Measurements from ENCODE around the gene GDPGP1. TPM values are rescaled to one million over a fixed set of nuclear protein-coding genes. Genes with fewer than 3 reads are reported as not detected.
"Not testable (repeated sequence)": the region's sequence is repeated elsewhere in the genome, so short reads cannot be mapped to it uniquely, and the experiment has no call there.

Gene GDPGP1
- total RNA-seq, 2 donors from 2014 or later: 4.8 to 5.4 TPM

- H3K27ac Mint-ChIP-seq: no peak within 1 kb of the TSS
- Histone ChIP-seq H3K4me1 (ENCODE audit: control insufficient read depth, insufficient read depth, low read length) (no peaks in the 10 kb centered on the region), H3K9ac (ENCODE audit: extremely low read depth, low read length, poor library complexity, severe bottlenecking) (peak within 1 kb of the TSS; percentile 47), H3K27ac (ENCODE audit: low read depth, low read length) (no peak within 1 kb of the TSS), H3K4me3 (ENCODE audit: low read length) (peak within 1 kb of the TSS; percentile 82), H3K9me3 (ENCODE audit: control insufficient read depth, low read length) (no peaks in the 10 kb centered on the region), H3K36me3 (ENCODE audit: control insufficient read depth, insufficient read depth, low read length) (no peaks in the 10 kb centered on the region), H3K27me3 (ENCODE audit: control insufficient read depth, insufficient read depth, low read length, poor library complexity, severe bottlenecking) (peaks cover 9% of the 10 kb centered on the region)
- no peaks in the 10 kb centered on the region for H3K36me3 Mint-ChIP-seq (ENCODE audit: low read depth)
- no peak for TF ChIP-seq CTCF (conservative IDR thresholded peaks at IDR 0.05)
- H3K27me3 Mint-ChIP-seq (ENCODE audit: insufficient read depth): peaks cover 19% of the 10 kb centered on the region
- H3K4me1 Mint-ChIP-seq: no peaks in the 10 kb centered on the region
- peak; percentile 99 for DNase-seq
- peak within 1 kb of the TSS; percentile 63 for H3K4me3 Mint-ChIP-seq
- WGBS, 2 experiments (ENCODE audit: insufficient coverage in 1 of 2, insufficient read length in 1 of 2): 2 to 4% methylated on average over 19 to 44 of the region's 44 CpGs
- H3K9me3 Mint-ChIP-seq: no peaks in the 10 kb centered on the region
Observed at GRCh38 chr15:90249203-90249863, 15.3 kb downstream of the GDPGP1 start, which contains the start of gene TTLL13. TSS of gene TTLL13 (plus strand) at chr15:90249556. CDS start at chr15:90250631, 1,075 bp downstream.

- no peak overlapping the region for H3K4me3 Mint-ChIP-seq
- H3K4me1 ChIP-seq (ENCODE audit: control insufficient read depth, insufficient read depth, low read length): no peaks in the 10 kb centered on the region
- H3K27me3 ChIP-seq (ENCODE audit: control insufficient read depth, insufficient read depth, low read length, poor library complexity, severe bottlenecking): no peaks in the 10 kb centered on the region
- 92 to 96% methylated on average over 4 to 7 of the region's 7 CpGs for whole genome bisulfite sequencing, 2 experiments (ENCODE audit: insufficient coverage in 1 of 2, insufficient read length in 1 of 2)
- no peak overlapping the region for H3K27ac ChIP-seq (ENCODE audit: low read depth, low read length)
- no peak overlapping the region for H3K27ac Mint-ChIP-seq
- no peaks in the 10 kb centered on the region for H3K36me3 Mint-ChIP-seq (ENCODE audit: low read depth)
- no peaks in the 10 kb centered on the region for H3K9me3 Mint-ChIP-seq
- no peak for TF ChIP-seq CTCF (conservative IDR thresholded peaks at IDR 0.05)
- no peak for DNase-seq
- H3K36me3 ChIP-seq (ENCODE audit: control insufficient read depth, insufficient read depth, low read length): no peaks in the 10 kb centered on the region
- no peaks in the 10 kb centered on the region for H3K9me3 ChIP-seq (ENCODE audit: control insufficient read depth, low read length)
- no peak overlapping the region for H3K4me3 ChIP-seq (ENCODE audit: low read length)
- H3K27me3 Mint-ChIP-seq (ENCODE audit: insufficient read depth): peaks cover 15% of the 10 kb centered on the region
- no peaks in the 10 kb centered on the region for H3K4me1 Mint-ChIP-seq
- H3K9ac ChIP-seq (ENCODE audit: extremely low read depth, low read length, poor library complexity, severe bottlenecking): no peak overlapping the region
Observed at GRCh38 chr15:90257776-90258175, 23.8 kb downstream of the GDPGP1 start.

- no peaks in the 10 kb centered on the region for H3K36me3 ChIP-seq (ENCODE audit: control insufficient read depth, insufficient read depth, low read length)
- H3K27ac ChIP-seq (ENCODE audit: low read depth, low read length): no peak overlapping the region
- Mint-ChIP-seq H3K9me3 (no peaks in the 10 kb centered on the region), H3K27ac (no peak overlapping the region), H3K4me3 (no peak overlapping the region), H3K36me3 (ENCODE audit: low read depth) (no peaks in the 10 kb centered on the region), H3K4me1 (peaks cover 2% of the 10 kb centered on the region), H3K27me3 (ENCODE audit: insufficient read depth) (peaks cover 12% of the 10 kb centered on the region)
- no peak for DNase-seq
- H3K4me1 ChIP-seq (ENCODE audit: control insufficient read depth, insufficient read depth, low read length): no peaks in the 10 kb centered on the region
- no peaks in the 10 kb centered on the region for H3K9me3 ChIP-seq (ENCODE audit: control insufficient read depth, low read length)
- H3K27me3 ChIP-seq (ENCODE audit: control insufficient read depth, insufficient read depth, low read length, poor library complexity, severe bottlenecking): no peaks in the 10 kb centered on the region
- 93% methylated on average over 4 of the region's 5 CpGs; no CpG with 5 or more reads in 1 of the 2 experiments for WGBS, 2 experiments (ENCODE audit: insufficient coverage in 1 of 2, insufficient read length in 1 of 2)
- H3K9ac ChIP-seq (ENCODE audit: extremely low read depth, low read length, poor library complexity, severe bottlenecking): no peak overlapping the region
- no peak overlapping the region for H3K4me3 ChIP-seq (ENCODE audit: low read length)
- TF ChIP-seq CTCF (conservative IDR thresholded peaks at IDR 0.05): no peak
Observed at GRCh38 chr15:90259524-90259923, 25.5 kb downstream of the GDPGP1 start.

GRCh38 chr15:90260731-90261130, 26.7 kb downstream of the GDPGP1 start:
- H3K4me3 ChIP-seq (ENCODE audit: low read length); H3K27ac ChIP-seq (ENCODE audit: low read depth, low read length); H3K9me3 ChIP-seq (ENCODE audit: control insufficient read depth, low read length); H3K27me3 ChIP-seq (ENCODE audit: control insufficient read depth, insufficient read depth, low read length, poor library complexity, severe bottlenecking); H3K4me1 ChIP-seq (ENCODE audit: control insufficient read depth, insufficient read depth, low read length); H3K27ac Mint-ChIP-seq; H3K4me1 Mint-ChIP-seq; H3K4me3 Mint-ChIP-seq; H3K27me3 Mint-ChIP-seq (ENCODE audit: insufficient read depth); H3K36me3 ChIP-seq (ENCODE audit: control insufficient read depth, insufficient read depth, low read length); H3K36me3 Mint-ChIP-seq (ENCODE audit: low read depth); H3K9me3 Mint-ChIP-seq; DNase-seq; H3K9ac ChIP-seq (ENCODE audit: extremely low read depth, low read length, poor library complexity, severe bottlenecking): not testable (repeated sequence)
- 81 to 90% methylated on average over 3 to 5 of the region's 6 CpGs for WGBS, 2 experiments (ENCODE audit: insufficient coverage in 1 of 2, insufficient read length in 1 of 2)

Data from endodermal cell (in vitro differentiated cells).